ENCODE data around the gene FLT4.

DNA sequence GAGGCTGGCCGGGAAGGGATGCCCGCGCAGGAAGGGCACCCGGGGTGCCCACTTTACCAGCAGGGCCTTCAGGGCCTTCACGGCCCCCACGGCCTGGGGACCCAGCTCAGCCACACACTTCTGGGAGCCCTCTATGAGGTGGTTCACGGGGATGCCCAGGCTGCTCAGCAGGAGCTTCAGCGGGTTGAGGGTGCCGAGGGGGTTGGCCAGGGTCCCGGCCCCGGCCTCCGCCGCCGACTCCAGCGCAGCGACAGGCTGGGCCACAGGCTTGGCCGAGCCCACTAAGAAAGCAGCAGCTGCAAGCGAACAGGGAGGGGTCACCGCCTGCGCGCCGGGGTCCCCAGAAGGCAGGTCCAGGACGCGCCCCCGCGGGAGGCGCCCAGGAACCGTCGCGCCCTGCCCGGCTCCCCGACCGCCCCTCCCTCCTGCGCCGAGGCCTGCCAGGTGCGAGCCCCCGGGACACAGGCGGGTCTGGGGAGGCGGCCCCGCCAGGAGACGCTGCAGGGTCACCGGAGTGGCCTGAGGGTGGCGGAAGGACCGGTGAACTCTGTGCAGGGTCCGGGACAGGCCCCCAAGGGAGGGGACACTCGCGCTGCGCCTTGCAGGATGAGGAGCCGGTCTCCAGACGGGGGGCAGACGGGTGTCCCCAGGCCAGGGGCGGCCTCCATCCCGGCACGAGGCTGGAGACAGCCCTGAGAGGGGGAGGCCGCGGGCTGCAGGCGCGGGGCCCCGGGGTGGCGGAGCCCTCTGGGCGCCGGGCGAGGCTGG is 58.7 kb downstream of the FLT4 start:
- TF ChIP-seq GATA3 (IDR thresholded peaks at IDR 0.05; ENCODE audit: low read depth, low read length) = no peak
- TF ChIP-seq GATA2 (IDR thresholded peaks at IDR 0.05; ENCODE audit: low read depth, low read length) = no peak
